ENCODE measurements around the gene EEF2KMT. TPM values are rescaled to one million over a fixed set of nuclear protein-coding genes. Genes with fewer than 3 reads are reported as not detected.
A peak's percentile ranks its signal among the peaks of the same experiment; 100 is the strongest.
"Not testable (repeated sequence)": the region's sequence is repeated elsewhere in the genome, so short reads cannot be mapped to it uniquely, and the experiment has no call there.

The EEF2KMT gene
- total RNA-seq, 1 donor from 2014 or later, result 10.7 TPM

DNA sequence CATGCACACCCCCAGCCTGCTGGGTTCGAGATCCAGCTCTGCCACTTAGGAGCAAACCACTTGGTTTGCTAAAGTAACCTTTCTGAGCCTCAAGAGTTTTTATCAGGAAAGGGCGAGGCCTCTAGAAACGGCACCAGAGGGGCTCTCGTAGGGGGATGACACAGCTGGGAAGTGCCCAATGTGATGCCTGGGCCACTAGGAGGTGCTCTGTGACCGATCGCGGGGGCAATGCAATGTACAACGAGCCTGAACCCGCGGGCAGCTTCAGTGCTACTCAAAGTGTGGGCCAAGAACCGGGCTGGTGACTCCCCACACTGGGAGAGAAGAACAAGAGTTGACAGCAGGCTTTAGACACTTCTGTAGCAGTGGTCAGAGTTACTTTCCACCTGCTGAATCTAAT, 41.2 kb downstream of the EEF2KMT start:
- H3K27ac Mint-ChIP-seq (ENCODE audit: unreplicated experiment), result no peak overlapping the region
- no peaks in the 10 kb centered on the region for H3K36me3 Mint-ChIP-seq (ENCODE audit: low read depth)
- TF ChIP-seq, protein P1, sequence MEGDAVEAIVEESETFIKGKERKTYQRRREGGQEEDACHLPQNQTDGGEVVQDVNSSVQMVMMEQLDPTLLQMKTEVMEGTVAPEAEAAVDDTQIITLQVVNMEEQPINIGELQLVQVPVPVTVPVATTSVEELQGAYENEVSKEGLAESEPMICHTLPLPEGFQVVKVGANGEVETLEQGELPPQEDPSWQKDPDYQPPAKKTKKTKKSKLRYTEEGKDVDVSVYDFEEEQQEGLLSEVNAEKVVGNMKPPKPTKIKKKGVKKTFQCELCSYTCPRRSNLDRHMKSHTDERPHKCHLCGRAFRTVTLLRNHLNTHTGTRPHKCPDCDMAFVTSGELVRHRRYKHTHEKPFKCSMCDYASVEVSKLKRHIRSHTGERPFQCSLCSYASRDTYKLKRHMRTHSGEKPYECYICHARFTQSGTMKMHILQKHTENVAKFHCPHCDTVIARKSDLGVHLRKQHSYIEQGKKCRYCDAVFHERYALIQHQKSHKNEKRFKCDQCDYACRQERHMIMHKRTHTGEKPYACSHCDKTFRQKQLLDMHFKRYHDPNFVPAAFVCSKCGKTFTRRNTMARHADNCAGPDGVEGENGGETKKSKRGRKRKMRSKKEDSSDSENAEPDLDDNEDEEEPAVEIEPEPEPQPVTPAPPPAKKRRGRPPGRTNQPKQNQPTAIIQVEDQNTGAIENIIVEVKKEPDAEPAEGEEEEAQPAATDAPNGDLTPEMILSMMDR (IDR thresholded peaks at IDR 0.05), result peak; percentile 62
- peak; percentile 79 for DNase-seq (ENCODE audit: low spot score)
- H3K27me3 Mint-ChIP-seq (ENCODE audit: low read depth), result peaks cover 6% of the 10 kb centered on the region
- H3K4me1 Mint-ChIP-seq (ENCODE audit: low read depth), result peaks cover 2% of the 10 kb centered on the region
- H3K4me3 Mint-ChIP-seq (ENCODE audit: unreplicated experiment), result no peak overlapping the region
- H3K9me3 Mint-ChIP-seq (ENCODE audit: low read depth), result no peaks in the 10 kb centered on the region

DNA sequence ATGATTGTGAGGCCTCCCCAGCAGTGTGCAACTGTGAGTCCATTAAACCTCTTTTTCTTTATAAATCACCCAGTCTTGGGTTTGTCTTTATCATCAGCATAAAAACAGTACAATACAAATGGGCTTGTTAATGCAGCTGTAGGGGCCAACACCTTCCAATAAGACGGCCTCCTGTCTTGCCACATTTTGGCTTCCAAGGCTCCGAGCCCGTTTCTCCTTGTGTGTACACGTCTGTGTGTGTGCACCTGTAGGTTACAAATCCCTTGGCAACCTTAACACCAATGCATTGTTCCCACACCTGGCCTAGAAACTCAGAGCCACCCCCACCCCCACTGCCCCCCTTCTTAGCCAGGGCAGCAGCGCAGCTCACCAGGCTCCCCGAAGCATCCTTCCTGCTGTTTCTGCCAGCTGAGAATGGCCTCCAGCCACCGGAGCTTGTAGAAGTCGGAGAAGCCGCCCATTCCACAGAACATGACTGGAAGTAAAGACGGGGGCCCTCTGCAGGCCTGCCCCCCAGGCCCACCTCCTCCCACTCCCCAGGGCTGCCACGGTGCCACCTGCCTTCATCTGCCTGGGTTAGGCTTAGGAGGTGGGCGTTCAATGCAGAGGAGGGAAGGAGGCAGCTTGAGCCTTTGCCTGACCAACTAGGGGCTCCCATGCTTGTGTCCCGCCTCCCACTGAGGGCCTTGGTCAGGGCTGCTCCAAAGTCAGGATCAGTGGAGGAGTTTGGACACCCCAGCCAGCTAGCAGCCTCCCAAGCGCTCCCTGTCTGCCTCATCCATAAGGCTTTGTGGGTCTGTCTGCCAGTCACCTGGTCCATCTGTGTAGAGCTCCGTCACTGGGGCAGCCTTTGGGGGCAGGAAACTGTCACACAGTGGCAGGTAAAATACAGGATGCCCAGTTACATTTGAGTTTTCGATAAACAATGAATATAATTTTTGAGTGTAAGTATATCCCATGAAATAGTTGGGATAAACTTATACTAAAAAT, 42.4 kb downstream of the EEF2KMT start:
- DNase-seq (ENCODE audit: low spot score), result peak; percentile 67
- H3K36me3 Mint-ChIP-seq (ENCODE audit: low read depth), result peaks cover 3% of the 10 kb centered on the region
- no peak overlapping the region for H3K27ac Mint-ChIP-seq (ENCODE audit: unreplicated experiment)
- H3K9me3 Mint-ChIP-seq (ENCODE audit: low read depth), result peaks cover 5% of the 10 kb centered on the region
- H3K4me3 Mint-ChIP-seq (ENCODE audit: unreplicated experiment), result no peak overlapping the region
- peaks cover 16% of the 10 kb centered on the region for H3K27me3 Mint-ChIP-seq (ENCODE audit: low read depth)
- H3K4me1 Mint-ChIP-seq (ENCODE audit: low read depth), result peaks cover 2% of the 10 kb centered on the region
- TF ChIP-seq, protein P1 (IDR thresholded peaks at IDR 0.05), result no peak

DNA sequence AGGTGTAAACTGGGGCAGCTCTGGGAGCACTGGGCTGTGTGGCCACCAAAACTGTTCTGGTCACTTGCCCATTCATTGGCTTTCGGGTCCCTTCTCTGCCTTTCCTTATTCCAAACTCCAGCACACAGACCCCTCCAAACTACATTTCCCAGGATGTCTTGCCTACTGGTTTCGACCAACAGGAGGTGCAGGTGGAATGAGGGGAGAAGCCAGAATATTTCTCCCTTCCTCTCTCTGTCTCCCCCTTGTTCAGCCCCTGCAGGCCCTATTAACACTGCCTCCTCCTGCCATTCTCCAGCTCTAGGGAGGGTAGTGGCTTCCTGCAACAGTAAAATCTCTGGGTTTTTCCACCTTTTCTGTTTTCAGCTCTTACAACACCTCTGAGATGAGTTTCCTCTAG, 50.7 kb downstream of the EEF2KMT start:
- peaks cover 6% of the 10 kb centered on the region for H3K36me3 Mint-ChIP-seq (ENCODE audit: low read depth)

DNA sequence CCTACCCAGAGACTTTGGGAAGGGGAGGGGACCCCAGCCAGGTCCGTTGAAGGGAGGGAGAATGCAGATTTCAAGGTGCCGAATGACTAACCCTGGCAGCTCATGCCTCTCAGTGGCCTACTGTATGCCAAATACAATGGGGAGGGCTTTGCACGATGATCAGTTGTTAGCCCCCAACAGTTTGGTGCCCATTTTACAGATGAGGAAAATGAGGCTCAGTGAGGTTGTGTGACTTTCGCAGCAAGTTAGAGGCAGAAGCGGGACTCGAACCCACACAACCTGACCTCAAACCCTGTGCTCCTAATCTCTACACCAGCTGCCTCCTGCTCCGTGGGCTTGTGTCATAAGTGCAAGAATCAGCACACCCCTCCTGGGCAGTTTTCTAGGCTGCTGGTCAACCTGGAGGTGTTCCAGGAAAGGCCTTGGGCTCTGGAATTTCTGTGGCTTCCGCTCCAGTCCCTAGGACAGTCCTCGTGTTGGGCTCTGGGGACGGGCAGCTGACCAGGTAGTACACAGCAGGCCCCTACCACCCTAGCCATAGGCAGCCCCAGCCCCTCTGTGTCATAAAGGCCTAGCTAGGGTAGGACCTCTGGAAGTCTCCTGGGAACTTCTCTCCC, 52.0 kb downstream of the EEF2KMT start:
- Mint-ChIP-seq H3K27me3 (ENCODE audit: low read depth) (peaks cover 49% of the 10 kb centered on the region), H3K4me3 (ENCODE audit: unreplicated experiment) (no peak overlapping the region), H3K9me3 (ENCODE audit: low read depth) (peaks cover 14% of the 10 kb centered on the region), H3K36me3 (ENCODE audit: low read depth) (peaks cover 5% of the 10 kb centered on the region), H3K4me1 (ENCODE audit: low read depth) (no peaks in the 10 kb centered on the region), H3K27ac (ENCODE audit: unreplicated experiment) (no peak overlapping the region)
- peak; percentile 75 for DNase-seq (ENCODE audit: low spot score)
- TF ChIP-seq, protein P1 (IDR thresholded peaks at IDR 0.05), result no peak

More for the DNA sequence above, 50.7 kb downstream of the EEF2KMT start:
- Mint-ChIP-seq H3K4me3 (ENCODE audit: unreplicated experiment) (no peak overlapping the region), H3K4me1 (ENCODE audit: low read depth) (no peaks in the 10 kb centered on the region), H3K9me3 (ENCODE audit: low read depth) (peaks cover 15% of the 10 kb centered on the region), H3K27ac (ENCODE audit: unreplicated experiment) (no peak overlapping the region), H3K27me3 (ENCODE audit: low read depth) (peaks cover 48% of the 10 kb centered on the region)
- TF ChIP-seq, protein P1 (IDR thresholded peaks at IDR 0.05), result no peak
- DNase-seq (ENCODE audit: low spot score), result peak; percentile 10

DNA sequence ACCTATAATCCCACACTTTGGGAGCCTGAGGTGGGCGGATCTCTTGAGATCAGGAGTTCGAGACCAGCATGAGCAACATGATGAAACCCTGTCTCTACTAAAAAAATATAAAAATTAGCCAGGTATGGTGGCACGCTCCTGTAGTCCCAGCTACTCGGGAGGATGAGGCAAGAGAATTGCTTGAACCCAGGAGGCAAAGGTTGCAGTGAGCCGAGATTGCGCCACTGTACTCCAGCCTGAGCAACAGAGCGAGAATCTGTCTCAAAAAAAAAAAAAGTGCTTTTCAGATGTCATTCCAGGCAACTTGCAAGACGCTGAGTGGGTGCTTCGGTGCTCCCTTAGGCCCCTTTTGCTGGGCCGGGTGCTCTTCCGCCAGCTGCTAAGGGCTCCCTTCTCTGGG, 53.0 kb downstream of the EEF2KMT start:
- DNase-seq (ENCODE audit: low spot score); H3K4me3 Mint-ChIP-seq (ENCODE audit: unreplicated experiment); H3K27ac Mint-ChIP-seq (ENCODE audit: unreplicated experiment); H3K4me1 Mint-ChIP-seq (ENCODE audit: low read depth); H3K36me3 Mint-ChIP-seq (ENCODE audit: low read depth); H3K9me3 Mint-ChIP-seq (ENCODE audit: low read depth): not testable (repeated sequence)
- H3K27me3 Mint-ChIP-seq (ENCODE audit: low read depth), result peaks cover 43% of the 10 kb centered on the region

Data from chondrocyte (in vitro differentiated cells).